HepG2 (cell line): ENCODE measurements around the gene C1GALT1. TPM values are rescaled to one million over a fixed set of nuclear protein-coding genes. Genes with fewer than 3 reads are reported as not detected.

Experiments used
- AHR ChIP-seq: IDR thresholded peaks from 2 replicates; pipeline ENCODE4 v1.6.1; 2018; ENCODE audit warnings: missing genetic modification reagents, missing compliant biosample characterization
- CEBPG ChIP-seq: IDR thresholded peaks from 2 replicates; pipeline ENCODE4 v1.6.1; 2016
- DNMT3B ChIP-seq: conservative IDR thresholded peaks from 2 replicates; pipeline ENCODE4 v1.6.1; 2016; ENCODE audit warnings: missing biosample characterization, control low read depth
- HES4 ChIP-seq: sonication (generic); formaldehyde crosslinking; IDR thresholded peaks from 2 replicates; pipeline ENCODE4 v1.9.0; 2021; ENCODE audit warnings: mild to moderate bottlenecking, missing genetic modification reagents, borderline replicate concordance
- HMG20B ChIP-seq: conservative IDR thresholded peaks from 2 replicates; pipeline ENCODE4 v1.6.1; 2016; ENCODE audit warnings: missing genetic modification reagents, missing compliant biosample characterization
- JUND ChIP-seq: sonication (generic); formaldehyde crosslinking; IDR thresholded peaks from 2 replicates; pipeline ENCODE4 v1.8.0; 2022; ENCODE audit warnings: mild to moderate bottlenecking, missing genetic modification reagents
- KDM5B ChIP-seq: sonication (generic); formaldehyde crosslinking; IDR thresholded peaks from 2 replicates; pipeline ENCODE4 v1.4.0; 2020; ENCODE audit warnings: missing genetic modification reagents, mild to moderate bottlenecking, borderline replicate concordance
- PHB2 ChIP-seq: fragments of 450-650 bp; IDR thresholded peaks from 2 replicates; pipeline ENCODE4 v1.6.1; 2018; ENCODE audit not compliant: partially characterized antibody
- SSRP1 ChIP-seq: IDR thresholded peaks from 2 replicates; pipeline ENCODE4 v1.6.1; 2016; ENCODE audit warnings: control low read depth
- TOE1 ChIP-seq: sonication (generic); formaldehyde crosslinking; IDR thresholded peaks from 2 replicates; pipeline ENCODE4 v1.4.0; 2020; ENCODE audit warnings: mild to moderate bottlenecking, missing genetic modification reagents
- TSC22D2 ChIP-seq: sonication (generic); formaldehyde crosslinking; IDR thresholded peaks from 2 replicates; pipeline ENCODE4 v1.5.1; 2020; ENCODE audit warnings: missing genetic modification reagents, mild to moderate bottlenecking, borderline replicate concordance
- ZNF713 ChIP-seq: sonication (generic); formaldehyde crosslinking; IDR thresholded peaks from 2 replicates; pipeline ENCODE4 v1.4.0; 2020; ENCODE audit warnings: mild to moderate bottlenecking, missing genetic modification reagents
- polyA plus RNA-seq, 8 experiments: library from polyadenylated mRNA; depleted of rRNA in 3 of 8; stranded (reverse) in 7 of 8; unstranded in 1 of 8; fragments of >200 nt; fragmentation: Illumina TruSeq in 4 of 8; extraction: Trizol in 4 of 8; gene quantifications; 2 replicates each; pipeline versions ENCODE4 v1.2.1 to v1.2.3, GENCODE V29; 2011 to 2016; ENCODE audit warnings: low read depth in 4 of 8, missing spikeins in 1 of 8, mixed read lengths in 1 of 8; ENCODE audit not compliant: insufficient read depth in 1 of 8
- total RNA-seq, 5 experiments: library from RNA; depleted of rRNA; stranded (reverse); fragments of >200 nt; fragmentation: Illumina TruSeq; extraction: Trizol; gene quantifications; 2 replicates each; pipeline ENCODE4 v1.2.3, GENCODE V29; 2016; ENCODE audit warnings: low read depth in 1 of 5
- TF ChIP-seq, protein P1 (sequence below), 2 experiments: fragments of 450-650 bp in 1 of 2; sonication (generic) in 1 of 2; formaldehyde crosslinking; IDR thresholded peaks; 2 replicates each; pipeline versions ENCODE4 v1.5.0 to v1.8.0; 2020 to 2022; ENCODE audit warnings: mild to moderate bottlenecking in 1 of 2, missing genetic modification reagents in 1 of 2
- TF ChIP-seq, protein P2 (sequence below): IDR thresholded peaks from 2 replicates; pipeline ENCODE4 v1.6.1; 2012; ENCODE audit warnings: low read length, improper control_type of control experiment
- TF ChIP-seq, protein P3 (sequence below): sonication (generic); formaldehyde crosslinking; IDR thresholded peaks from 2 replicates; pipeline ENCODE4 v1.4.0; 2020; ENCODE audit warnings: missing genetic modification reagents, borderline replicate concordance
- TF ChIP-seq, protein P4 (sequence below): fragments of 450-650 bp; IDR thresholded peaks from 2 replicates; pipeline ENCODE4 v1.6.1; 2016
- TF ChIP-seq, protein P5 (sequence below): sonication (generic); formaldehyde crosslinking; IDR thresholded peaks from 2 replicates; pipeline ENCODE4 v1.4.0; 2020; ENCODE audit warnings: missing genetic modification reagents

Gene C1GALT1
- total and polyA plus RNA-seq, 2 of the 13 experiments (the other 11 are each of a cell fraction or from before 2014, with no cell fraction given) = 57.1 to 65.9 TPM

DNA sequence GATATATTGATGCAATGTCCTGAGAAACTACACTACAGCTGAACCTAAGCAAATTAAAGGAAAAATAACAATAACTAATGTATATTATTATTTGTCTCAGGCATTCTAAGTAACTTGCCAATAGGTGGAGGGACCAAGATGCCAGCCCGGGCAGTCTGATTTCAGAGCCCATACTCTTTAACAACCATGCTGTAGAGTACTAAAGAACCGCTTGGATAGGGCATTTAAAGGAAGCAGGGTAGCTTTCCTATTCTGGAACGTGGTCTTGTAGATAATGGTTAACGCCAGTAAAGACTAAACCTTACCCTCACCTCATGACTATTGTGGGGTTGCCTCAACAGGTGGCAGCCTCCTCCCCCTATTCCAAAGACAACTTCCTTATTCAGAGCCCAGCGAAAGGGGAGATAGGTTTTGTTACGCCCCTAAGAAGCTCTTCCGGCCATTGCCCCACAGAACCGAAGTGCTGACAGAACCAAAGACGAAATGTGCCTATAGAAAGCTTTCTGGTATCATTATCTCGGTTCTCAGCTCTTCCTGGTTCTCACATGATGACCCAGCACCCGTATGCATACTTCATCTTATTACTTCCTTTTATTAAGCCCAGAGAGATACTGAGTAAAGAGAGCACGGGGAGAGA lies 707 bp upstream of the C1GALT1 start (continued):
- TF ChIP-seq, protein P1, sequence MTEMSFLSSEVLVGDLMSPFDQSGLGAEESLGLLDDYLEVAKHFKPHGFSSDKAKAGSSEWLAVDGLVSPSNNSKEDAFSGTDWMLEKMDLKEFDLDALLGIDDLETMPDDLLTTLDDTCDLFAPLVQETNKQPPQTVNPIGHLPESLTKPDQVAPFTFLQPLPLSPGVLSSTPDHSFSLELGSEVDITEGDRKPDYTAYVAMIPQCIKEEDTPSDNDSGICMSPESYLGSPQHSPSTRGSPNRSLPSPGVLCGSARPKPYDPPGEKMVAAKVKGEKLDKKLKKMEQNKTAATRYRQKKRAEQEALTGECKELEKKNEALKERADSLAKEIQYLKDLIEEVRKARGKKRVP (CRISPR knock-in tag; IDR thresholded peaks at IDR 0.05) = 0 out of 4 replicates have a peak, but pooled peaks of 1 of the 2 experiments have one; percentile 10
- TF ChIP-seq, protein P2, sequence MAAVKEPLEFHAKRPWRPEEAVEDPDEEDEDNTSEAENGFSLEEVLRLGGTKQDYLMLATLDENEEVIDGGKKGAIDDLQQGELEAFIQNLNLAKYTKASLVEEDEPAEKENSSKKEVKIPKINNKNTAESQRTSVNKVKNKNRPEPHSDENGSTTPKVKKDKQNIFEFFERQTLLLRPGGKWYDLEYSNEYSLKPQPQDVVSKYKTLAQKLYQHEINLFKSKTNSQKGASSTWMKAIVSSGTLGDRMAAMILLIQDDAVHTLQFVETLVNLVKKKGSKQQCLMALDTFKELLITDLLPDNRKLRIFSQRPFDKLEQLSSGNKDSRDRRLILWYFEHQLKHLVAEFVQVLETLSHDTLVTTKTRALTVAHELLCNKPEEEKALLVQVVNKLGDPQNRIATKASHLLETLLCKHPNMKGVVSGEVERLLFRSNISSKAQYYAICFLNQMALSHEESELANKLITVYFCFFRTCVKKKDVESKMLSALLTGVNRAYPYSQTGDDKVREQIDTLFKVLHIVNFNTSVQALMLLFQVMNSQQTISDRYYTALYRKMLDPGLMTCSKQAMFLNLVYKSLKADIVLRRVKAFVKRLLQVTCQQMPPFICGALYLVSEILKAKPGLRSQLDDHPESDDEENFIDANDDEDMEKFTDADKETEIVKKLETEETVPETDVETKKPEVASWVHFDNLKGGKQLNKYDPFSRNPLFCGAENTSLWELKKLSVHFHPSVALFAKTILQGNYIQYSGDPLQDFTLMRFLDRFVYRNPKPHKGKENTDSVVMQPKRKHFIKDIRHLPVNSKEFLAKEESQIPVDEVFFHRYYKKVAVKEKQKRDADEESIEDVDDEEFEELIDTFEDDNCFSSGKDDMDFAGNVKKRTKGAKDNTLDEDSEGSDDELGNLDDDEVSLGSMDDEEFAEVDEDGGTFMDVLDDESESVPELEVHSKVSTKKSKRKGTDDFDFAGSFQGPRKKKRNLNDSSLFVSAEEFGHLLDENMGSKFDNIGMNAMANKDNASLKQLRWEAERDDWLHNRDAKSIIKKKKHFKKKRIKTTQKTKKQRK = no peak
- TF ChIP-seq, protein P3, sequence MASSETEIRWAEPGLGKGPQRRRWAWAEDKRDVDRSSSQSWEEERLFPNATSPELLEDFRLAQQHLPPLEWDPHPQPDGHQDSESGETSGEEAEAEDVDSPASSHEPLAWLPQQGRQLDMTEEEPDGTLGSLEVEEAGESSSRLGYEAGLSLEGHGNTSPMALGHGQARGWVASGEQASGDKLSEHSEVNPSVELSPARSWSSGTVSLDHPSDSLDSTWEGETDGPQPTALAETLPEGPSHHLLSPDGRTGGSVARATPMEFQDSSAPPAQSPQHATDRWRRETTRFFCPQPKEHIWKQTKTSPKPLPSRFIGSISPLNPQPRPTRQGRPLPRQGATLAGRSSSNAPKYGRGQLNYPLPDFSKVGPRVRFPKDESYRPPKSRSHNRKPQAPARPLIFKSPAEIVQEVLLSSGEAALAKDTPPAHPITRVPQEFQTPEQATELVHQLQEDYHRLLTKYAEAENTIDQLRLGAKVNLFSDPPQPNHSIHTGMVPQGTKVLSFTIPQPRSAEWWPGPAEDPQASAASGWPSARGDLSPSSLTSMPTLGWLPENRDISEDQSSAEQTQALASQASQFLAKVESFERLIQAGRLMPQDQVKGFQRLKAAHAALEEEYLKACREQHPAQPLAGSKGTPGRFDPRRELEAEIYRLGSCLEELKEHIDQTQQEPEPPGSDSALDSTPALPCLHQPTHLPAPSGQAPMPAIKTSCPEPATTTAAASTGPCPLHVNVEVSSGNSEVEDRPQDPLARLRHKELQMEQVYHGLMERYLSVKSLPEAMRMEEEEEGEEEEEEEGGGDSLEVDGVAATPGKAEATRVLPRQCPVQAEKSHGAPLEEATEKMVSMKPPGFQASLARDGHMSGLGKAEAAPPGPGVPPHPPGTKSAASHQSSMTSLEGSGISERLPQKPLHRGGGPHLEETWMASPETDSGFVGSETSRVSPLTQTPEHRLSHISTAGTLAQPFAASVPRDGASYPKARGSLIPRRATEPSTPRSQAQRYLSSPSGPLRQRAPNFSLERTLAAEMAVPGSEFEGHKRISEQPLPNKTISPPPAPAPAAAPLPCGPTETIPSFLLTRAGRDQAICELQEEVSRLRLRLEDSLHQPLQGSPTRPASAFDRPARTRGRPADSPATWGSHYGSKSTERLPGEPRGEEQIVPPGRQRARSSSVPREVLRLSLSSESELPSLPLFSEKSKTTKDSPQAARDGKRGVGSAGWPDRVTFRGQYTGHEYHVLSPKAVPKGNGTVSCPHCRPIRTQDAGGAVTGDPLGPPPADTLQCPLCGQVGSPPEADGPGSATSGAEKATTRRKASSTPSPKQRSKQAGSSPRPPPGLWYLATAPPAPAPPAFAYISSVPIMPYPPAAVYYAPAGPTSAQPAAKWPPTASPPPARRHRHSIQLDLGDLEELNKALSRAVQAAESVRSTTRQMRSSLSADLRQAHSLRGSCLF = no peak
- TF ChIP-seq AHR (CRISPR knock-in tag) (no peak), JUND (CRISPR knock-in tag) (0 out of 2 replicates have a peak, but pooled peaks have one; percentile 60), KDM5B (no peak), TSC22D2 (CRISPR knock-in tag) (peak; percentile 21; the same call in 1 of the 2 replicates), PHB2 (no peak), SSRP1 (CRISPR knock-in tag) (peak; percentile 59; the same call in 1 of the 2 replicates), CEBPG (0 out of 2 replicates have a peak, but pooled peaks have one; percentile 11), ZNF713 (CRISPR knock-in tag) (no peak), HMG20B (CRISPR knock-in tag) (no peak), HES4 (CRISPR knock-in tag) (no peak), TOE1 (0 out of 2 replicates have a peak, but pooled peaks have one; percentile 22), DNMT3B (CRISPR knock-in tag) (no peak)
- TF ChIP-seq, protein P4, sequence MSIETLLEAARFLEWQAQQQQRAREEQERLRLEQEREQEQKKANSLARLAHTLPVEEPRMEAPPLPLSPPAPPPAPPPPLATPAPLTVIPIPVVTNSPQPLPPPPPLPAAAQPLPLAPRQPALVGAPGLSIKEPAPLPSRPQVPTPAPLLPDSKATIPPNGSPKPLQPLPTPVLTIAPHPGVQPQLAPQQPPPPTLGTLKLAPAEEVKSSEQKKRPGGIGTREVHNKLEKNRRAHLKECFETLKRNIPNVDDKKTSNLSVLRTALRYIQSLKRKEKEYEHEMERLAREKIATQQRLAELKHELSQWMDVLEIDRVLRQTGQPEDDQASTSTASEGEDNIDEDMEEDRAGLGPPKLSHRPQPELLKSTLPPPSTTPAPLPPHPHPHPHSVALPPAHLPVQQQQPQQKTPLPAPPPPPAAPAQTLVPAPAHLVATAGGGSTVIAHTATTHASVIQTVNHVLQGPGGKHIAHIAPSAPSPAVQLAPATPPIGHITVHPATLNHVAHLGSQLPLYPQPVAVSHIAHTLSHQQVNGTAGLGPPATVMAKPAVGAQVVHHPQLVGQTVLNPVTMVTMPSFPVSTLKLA = no peak
- TF ChIP-seq, protein P5, sequence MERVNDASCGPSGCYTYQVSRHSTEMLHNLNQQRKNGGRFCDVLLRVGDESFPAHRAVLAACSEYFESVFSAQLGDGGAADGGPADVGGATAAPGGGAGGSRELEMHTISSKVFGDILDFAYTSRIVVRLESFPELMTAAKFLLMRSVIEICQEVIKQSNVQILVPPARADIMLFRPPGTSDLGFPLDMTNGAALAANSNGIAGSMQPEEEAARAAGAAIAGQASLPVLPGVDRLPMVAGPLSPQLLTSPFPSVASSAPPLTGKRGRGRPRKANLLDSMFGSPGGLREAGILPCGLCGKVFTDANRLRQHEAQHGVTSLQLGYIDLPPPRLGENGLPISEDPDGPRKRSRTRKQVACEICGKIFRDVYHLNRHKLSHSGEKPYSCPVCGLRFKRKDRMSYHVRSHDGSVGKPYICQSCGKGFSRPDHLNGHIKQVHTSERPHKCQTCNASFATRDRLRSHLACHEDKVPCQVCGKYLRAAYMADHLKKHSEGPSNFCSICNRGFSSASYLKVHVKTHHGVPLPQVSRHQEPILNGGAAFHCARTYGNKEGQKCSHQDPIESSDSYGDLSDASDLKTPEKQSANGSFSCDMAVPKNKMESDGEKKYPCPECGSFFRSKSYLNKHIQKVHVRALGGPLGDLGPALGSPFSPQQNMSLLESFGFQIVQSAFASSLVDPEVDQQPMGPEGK (CRISPR knock-in tag) = peak; percentile 20; the same call in 1 of the 2 replicates
